ENCODE results near the gene IL21R.
"Not testable (repeated sequence)": the region's sequence is repeated elsewhere in the genome, so short reads cannot be mapped to it uniquely, and the experiment has no call there.

The IL21R gene

GRCh38 chr16:27446721-27447120 lies 44.7 kb downstream of the IL21R start:
- no peak for FAIRE-seq

GRCh38 chr16:27447301-27447700 lies 45.3 kb downstream of the IL21R start:
- FAIRE-seq = no peak

GRCh38 chr16:27448532-27449433 lies 46.8 kb downstream of the IL21R start:
- FAIRE-seq = no peak

GRCh38 chr16:27449434-27450195 lies 47.6 kb downstream of the IL21R start:
- FAIRE-seq = no peak

GRCh38 chr16:27450196-27450549 lies 48.2 kb downstream of the IL21R start:
- no peak for FAIRE-seq

- no peak for FAIRE-seq
Measured at GRCh38 chr16:27452569-27453493, 50.9 kb downstream of the IL21R start.

GRCh38 chr16:27453494-27453825 lies 51.5 kb downstream of the IL21R start:
- FAIRE-seq = no peak

- no peak for FAIRE-seq
Measured at GRCh38 chr16:27455700-27456099, 53.7 kb downstream of the IL21R start.

- FAIRE-seq = not testable (repeated sequence)
Measured at GRCh38 chr16:27457605-27457900, 55.6 kb downstream of the IL21R start.

- no peak for FAIRE-seq
Measured at GRCh38 chr16:27458258-27458657, 56.3 kb downstream of the IL21R start.

GRCh38 chr16:27458987-27459688 lies 57.2 kb downstream of the IL21R start:
- FAIRE-seq = no peak

GRCh38 chr16:27460213-27460612 lies 58.2 kb downstream of the IL21R start:
- no peak for FAIRE-seq

GRCh38 chr16:27460663-27461482 lies 58.9 kb downstream of the IL21R start:
- FAIRE-seq = no peak

- FAIRE-seq = no peak
Measured at GRCh38 chr16:27461483-27462171, 59.7 kb downstream of the IL21R start.

GRCh38 chr16:27462200-27462845 lies 60.3 kb downstream of the IL21R start:
- no peak for FAIRE-seq

- FAIRE-seq = no peak
Measured at GRCh38 chr16:27462846-27463682, 61.1 kb downstream of the IL21R start.

GRCh38 chr16:27463741-27464591 lies 62.0 kb downstream of the IL21R start:
- no peak for FAIRE-seq

Measured in endometrium (tissue), 2 donors.